ENCODE results near the gene GRID2. TPM values are rescaled to one million over a fixed set of nuclear protein-coding genes. Genes with fewer than 3 reads are reported as not detected.

The GRID2 gene
- total RNA-seq, 1 donor from 2014 or later = 0.17 TPM

- no peaks in the 10 kb centered on the region for H3K36me3 ChIP-seq
- Mint-ChIP-seq H3K27me3 (ENCODE audit: insufficient read depth, low read depth) (no peaks in the 10 kb centered on the region), H3K4me1 (no peaks in the 10 kb centered on the region), H3K9me3 (no peaks in the 10 kb centered on the region), H3K27ac (no peak overlapping the region), H3K4me3 (no peak overlapping the region), H3K36me3 (no peaks in the 10 kb centered on the region)
- no peaks in the 10 kb centered on the region for H3K79me2 ChIP-seq (ENCODE audit: low read depth)
- H3K4me1 ChIP-seq = peaks cover 8% of the 10 kb centered on the region
- H3K4me3 ChIP-seq = no peak overlapping the region
- H2AFZ ChIP-seq (replicated peaks) = no peak overlapping the region
- H3K27me3 ChIP-seq = no peaks in the 10 kb centered on the region
- no peak overlapping the region for H3K27ac ChIP-seq
- no peaks in the 10 kb centered on the region for H3K9me3 ChIP-seq (ENCODE audit: low read depth)
- H3F3A ChIP-seq (ENCODE audit: low read depth) = no peaks in the 10 kb centered on the region
- H3K9ac ChIP-seq = no peak overlapping the region
- no peaks in the 10 kb centered on the region for H4K20me1 ChIP-seq (ENCODE audit: low read depth)
- TF ChIP-seq EZH2 (IDR thresholded peaks at IDR 0.05) (no peak), EZH2phosphoT487 (IDR thresholded peaks at IDR 0.05) (no peak), CTCF (IDR thresholded peaks at IDR 0.05) (no peak)
- H3K4me2 ChIP-seq = no peak overlapping the region
- DNase-seq (ENCODE audit: low spot score) = no peak
Measured at GRCh38 chr4:93645120-93645519, 1341.4 kb downstream of the GRID2 start.

- H4K20me1 ChIP-seq (ENCODE audit: low read depth) = no peaks in the 10 kb centered on the region
- H3K9me3 ChIP-seq (ENCODE audit: low read depth) = no peaks in the 10 kb centered on the region
- DNase-seq (ENCODE audit: low spot score) = no peak
- H3K4me3 ChIP-seq = no peak overlapping the region
- no peaks in the 10 kb centered on the region for H3K79me2 ChIP-seq (ENCODE audit: low read depth)
- Mint-ChIP-seq H3K4me3 (no peak overlapping the region), H3K27me3 (ENCODE audit: insufficient read depth, low read depth) (no peaks in the 10 kb centered on the region), H3K27ac (no peak overlapping the region), H3K4me1 (no peaks in the 10 kb centered on the region), H3K36me3 (no peaks in the 10 kb centered on the region), H3K9me3 (no peaks in the 10 kb centered on the region)
- TF ChIP-seq EZH2phosphoT487 (IDR thresholded peaks at IDR 0.05) (no peak), CTCF (IDR thresholded peaks at IDR 0.05) (no peak), EZH2 (IDR thresholded peaks at IDR 0.05) (no peak)
- no peak overlapping the region for H2AFZ ChIP-seq (replicated peaks)
- no peak overlapping the region for H3K4me2 ChIP-seq
- H3F3A ChIP-seq (ENCODE audit: low read depth) = no peaks in the 10 kb centered on the region
- no peak overlapping the region for H3K9ac ChIP-seq
- H3K36me3 ChIP-seq = no peaks in the 10 kb centered on the region
- H3K27ac ChIP-seq = no peak overlapping the region
- H3K4me1 ChIP-seq = peaks cover 8% of the 10 kb centered on the region
- no peaks in the 10 kb centered on the region for H3K27me3 ChIP-seq
Measured at GRCh38 chr4:93646233-93646930, 1342.6 kb downstream of the GRID2 start.

GRCh38 chr4:93648258-93648657 lies 1344.5 kb downstream of the GRID2 start:
- Histone ChIP-seq H3K4me1 (peaks cover 8% of the 10 kb centered on the region), H2AFZ (replicated peaks) (no peak overlapping the region), H4K20me1 (ENCODE audit: low read depth) (no peaks in the 10 kb centered on the region), H3K4me3 (no peak overlapping the region), H3F3A (ENCODE audit: low read depth) (no peaks in the 10 kb centered on the region), H3K9me3 (ENCODE audit: low read depth) (no peaks in the 10 kb centered on the region), H3K79me2 (ENCODE audit: low read depth) (no peaks in the 10 kb centered on the region), H3K9ac (no peak overlapping the region), H3K36me3 (no peaks in the 10 kb centered on the region), H3K27ac (no peak overlapping the region), H3K27me3 (no peaks in the 10 kb centered on the region), H3K4me2 (no peak overlapping the region)
- Mint-ChIP-seq H3K27me3 (ENCODE audit: insufficient read depth, low read depth) (no peaks in the 10 kb centered on the region), H3K36me3 (no peaks in the 10 kb centered on the region), H3K4me3 (no peak overlapping the region), H3K27ac (no peak overlapping the region), H3K9me3 (no peaks in the 10 kb centered on the region), H3K4me1 (no peaks in the 10 kb centered on the region)
- no peak for DNase-seq (ENCODE audit: low spot score)
- TF ChIP-seq EZH2phosphoT487 (IDR thresholded peaks at IDR 0.05) (no peak), EZH2 (IDR thresholded peaks at IDR 0.05) (no peak), CTCF (IDR thresholded peaks at IDR 0.05) (no peak)
